ENCODE results near the gene YIPF3.

DNA sequence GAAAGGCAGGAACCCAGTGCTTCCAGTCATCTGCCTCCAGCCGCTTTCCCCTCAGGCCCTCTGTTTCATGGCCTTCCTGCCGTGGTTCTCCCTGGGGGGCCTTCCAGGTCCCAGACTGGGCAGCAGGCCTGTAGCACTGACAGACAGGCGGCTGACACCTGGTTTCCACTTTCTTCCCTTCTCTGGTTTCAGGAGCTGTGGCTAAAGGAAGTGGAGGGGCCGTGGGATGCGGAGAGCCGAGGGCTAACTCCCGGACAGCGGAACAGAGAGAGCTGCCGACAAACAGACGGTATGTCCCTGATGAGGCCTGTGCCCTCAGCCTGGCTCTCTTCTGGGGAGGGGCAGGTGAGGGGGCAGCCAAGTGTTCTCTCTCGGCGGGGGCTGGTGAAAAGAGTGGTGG, 19.0 kb downstream of the YIPF3 start:
- TF ChIP-seq, protein P1, sequence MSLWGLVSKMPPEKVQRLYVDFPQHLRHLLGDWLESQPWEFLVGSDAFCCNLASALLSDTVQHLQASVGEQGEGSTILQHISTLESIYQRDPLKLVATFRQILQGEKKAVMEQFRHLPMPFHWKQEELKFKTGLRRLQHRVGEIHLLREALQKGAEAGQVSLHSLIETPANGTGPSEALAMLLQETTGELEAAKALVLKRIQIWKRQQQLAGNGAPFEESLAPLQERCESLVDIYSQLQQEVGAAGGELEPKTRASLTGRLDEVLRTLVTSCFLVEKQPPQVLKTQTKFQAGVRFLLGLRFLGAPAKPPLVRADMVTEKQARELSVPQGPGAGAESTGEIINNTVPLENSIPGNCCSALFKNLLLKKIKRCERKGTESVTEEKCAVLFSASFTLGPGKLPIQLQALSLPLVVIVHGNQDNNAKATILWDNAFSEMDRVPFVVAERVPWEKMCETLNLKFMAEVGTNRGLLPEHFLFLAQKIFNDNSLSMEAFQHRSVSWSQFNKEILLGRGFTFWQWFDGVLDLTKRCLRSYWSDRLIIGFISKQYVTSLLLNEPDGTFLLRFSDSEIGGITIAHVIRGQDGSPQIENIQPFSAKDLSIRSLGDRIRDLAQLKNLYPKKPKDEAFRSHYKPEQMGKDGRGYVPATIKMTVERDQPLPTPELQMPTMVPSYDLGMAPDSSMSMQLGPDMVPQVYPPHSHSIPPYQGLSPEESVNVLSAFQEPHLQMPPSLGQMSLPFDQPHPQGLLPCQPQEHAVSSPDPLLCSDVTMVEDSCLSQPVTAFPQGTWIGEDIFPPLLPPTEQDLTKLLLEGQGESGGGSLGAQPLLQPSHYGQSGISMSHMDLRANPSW (CRISPR knock-in tag; IDR thresholded peaks at IDR 0.05): no peak
- TF ChIP-seq, protein P2, sequence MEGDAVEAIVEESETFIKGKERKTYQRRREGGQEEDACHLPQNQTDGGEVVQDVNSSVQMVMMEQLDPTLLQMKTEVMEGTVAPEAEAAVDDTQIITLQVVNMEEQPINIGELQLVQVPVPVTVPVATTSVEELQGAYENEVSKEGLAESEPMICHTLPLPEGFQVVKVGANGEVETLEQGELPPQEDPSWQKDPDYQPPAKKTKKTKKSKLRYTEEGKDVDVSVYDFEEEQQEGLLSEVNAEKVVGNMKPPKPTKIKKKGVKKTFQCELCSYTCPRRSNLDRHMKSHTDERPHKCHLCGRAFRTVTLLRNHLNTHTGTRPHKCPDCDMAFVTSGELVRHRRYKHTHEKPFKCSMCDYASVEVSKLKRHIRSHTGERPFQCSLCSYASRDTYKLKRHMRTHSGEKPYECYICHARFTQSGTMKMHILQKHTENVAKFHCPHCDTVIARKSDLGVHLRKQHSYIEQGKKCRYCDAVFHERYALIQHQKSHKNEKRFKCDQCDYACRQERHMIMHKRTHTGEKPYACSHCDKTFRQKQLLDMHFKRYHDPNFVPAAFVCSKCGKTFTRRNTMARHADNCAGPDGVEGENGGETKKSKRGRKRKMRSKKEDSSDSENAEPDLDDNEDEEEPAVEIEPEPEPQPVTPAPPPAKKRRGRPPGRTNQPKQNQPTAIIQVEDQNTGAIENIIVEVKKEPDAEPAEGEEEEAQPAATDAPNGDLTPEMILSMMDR (IDR thresholded peaks at IDR 0.05 in 2 of 3, conservative IDR thresholded peaks at IDR 0.05 in 1 of 3; ENCODE audit: insufficient read depth in 2 of 3, low read depth in 1 of 3, low read length in 3 of 3): no peak
